Neural cell (in vitro differentiated cells): ENCODE results near the gene IL17RB. TPM values are rescaled to one million over a fixed set of nuclear protein-coding genes. Genes with fewer than 3 reads are reported as not detected.

Experiments
- H2AFZ ChIP-seq: fragments of 200-600, 300-800 bp; sonication (generic), shearing (Covaris generic); 2 replicates; pipeline ENCODE4 v1.6.0; 2014; ENCODE audit warnings: low read depth, mild to moderate bottlenecking, antibody characterized with exemption, low read length, moderate library complexity
- H3F3A ChIP-seq: fragments of 200-600 bp; shearing (Covaris generic); 2 replicates; pipeline ENCODE4 v1.6.1; 2016; ENCODE audit warnings: mild to moderate bottlenecking, moderate library complexity, mixed read lengths, antibody characterized with exemption, low read length; ENCODE audit not compliant: insufficient read depth, poor library complexity, severe bottlenecking
- H3K27ac ChIP-seq: fragments of 200-600, 300-800 bp; sonication (generic), shearing (Covaris generic); 2 replicates; pipeline ENCODE4 v1.5.1; 2014; ENCODE audit warnings: mild to moderate bottlenecking, low read length, moderate library complexity
- H3K27me3 ChIP-seq: fragments of 300-800, 200-600 bp; sonication (generic), shearing (Covaris generic); 2 replicates; pipeline ENCODE4 v1.6.0; 2014; ENCODE audit warnings: mild to moderate bottlenecking, low read depth, low read length, moderate library complexity; ENCODE audit not compliant: insufficient read depth
- H3K36me3 ChIP-seq: fragments of 300-800, 200-600 bp; sonication (generic), shearing (Covaris generic); 2 replicates; pipeline ENCODE4 v1.5.1; 2014; ENCODE audit warnings: mild to moderate bottlenecking, antibody characterized with exemption, low read length, moderate library complexity; ENCODE audit not compliant: insufficient read depth
- H3K4me2 ChIP-seq: fragments of 300-800, 200-600 bp; sonication (generic), shearing (Covaris generic); 2 replicates; pipeline ENCODE4 v1.6.0; 2014; ENCODE audit warnings: mild to moderate bottlenecking, low read length
- H3K4me3 ChIP-seq: fragments of 300-800, 200-600 bp; sonication (generic), shearing (Covaris generic); 2 replicates; pipeline ENCODE4 v1.5.1; 2014; ENCODE audit warnings: mild to moderate bottlenecking, low read length, moderate library complexity
- H3K79me2 ChIP-seq: fragments of 200-600 bp; shearing (Covaris generic); replicated peaks from 2 replicates; pipeline ENCODE4 v1.6.0; 2014; ENCODE audit warnings: mild to moderate bottlenecking, low read length, moderate library complexity; ENCODE audit not compliant: insufficient read depth
- H3K9ac ChIP-seq: fragments of 300-800, 200-600 bp; sonication (generic), shearing (Covaris generic); 2 replicates; pipeline ENCODE4 v1.6.1; 2016; ENCODE audit warnings: mild to moderate bottlenecking, low read length, mixed read lengths
- H3K9me2 ChIP-seq: fragments of 200-600 bp; shearing (Covaris generic); 2 replicates; pipeline ENCODE4 v1.6.1; 2016; ENCODE audit warnings: mild to moderate bottlenecking, low read length, mixed read lengths; ENCODE audit not compliant: insufficient read depth
- H3K9me3 ChIP-seq: fragments of 200-600, 300-800 bp; sonication (generic), shearing (Covaris generic); 2 replicates; pipeline ENCODE4 v1.6.1; 2016; ENCODE audit warnings: mild to moderate bottlenecking, mixed run types, low read length, moderate library complexity, mixed read lengths
- H4K20me1 ChIP-seq: fragments of 200-600 bp; shearing (Covaris generic); 2 replicates; pipeline ENCODE4 v1.6.1; 2016; ENCODE audit warnings: mild to moderate bottlenecking, mixed run types; ENCODE audit not compliant: insufficient read depth
- EP300 ChIP-seq: fragments of 450-650 bp; conservative IDR thresholded peaks from 2 replicates; pipeline ENCODE4 v1.6.1; 2014; ENCODE audit warnings: antibody characterized with exemption, mild to moderate bottlenecking, moderate library complexity; ENCODE audit not compliant: poor library complexity, severe bottlenecking
- EZH2 ChIP-seq: fragments of 200-600, 300-800 bp; shearing (Covaris generic), sonication (generic); IDR thresholded peaks from 2 replicates; pipeline ENCODE4 v1.6.1; 2014; ENCODE audit warnings: antibody characterized with exemption, low read length, borderline replicate concordance, mild to moderate bottlenecking; ENCODE audit not compliant: insufficient read depth, poor library complexity, severe bottlenecking
- MXI1 ChIP-seq: fragments of 450-650 bp; conservative IDR thresholded peaks from 2 replicates; pipeline ENCODE4 v1.6.1; 2014; ENCODE audit warnings: antibody characterized with exemption, mild to moderate bottlenecking; ENCODE audit not compliant: poor library complexity, severe bottlenecking
- POLR2AphosphoS5 ChIP-seq: IDR thresholded peaks from 2 replicates; pipeline ENCODE4 v1.6.1; 2012
- RAD21 ChIP-seq: fragments of 450-650 bp; conservative IDR thresholded peaks from 2 replicates; pipeline ENCODE4 v1.6.1; 2014; ENCODE audit warnings: antibody characterized with exemption, mild to moderate bottlenecking, moderate library complexity
- SMC3 ChIP-seq: fragments of 450-650 bp; conservative IDR thresholded peaks from 2 replicates; pipeline ENCODE4 v1.6.1; 2014; ENCODE audit warnings: antibody characterized with exemption, mild to moderate bottlenecking, moderate library complexity; ENCODE audit not compliant: poor library complexity
- TAF1 ChIP-seq: IDR thresholded peaks from 2 replicates; pipeline ENCODE4 v1.6.1; 2012; ENCODE audit warnings: low read depth
- polyA plus RNA-seq: library from polyadenylated mRNA; depleted of rRNA; stranded (reverse); fragments of >200 nt; gene quantifications from 2 replicates; pipeline ENCODE4 v1.2.3, GENCODE V29; 2014
- TF ChIP-seq, protein P1 (sequence below): fragments of 450-650 bp; IDR thresholded peaks from 2 replicates; pipeline ENCODE4 v1.5.1; 2014; ENCODE audit warnings: antibody characterized with exemption, mild to moderate bottlenecking, moderate library complexity; ENCODE audit not compliant: poor library complexity, severe bottlenecking
- TF ChIP-seq, protein P2 (sequence below): IDR thresholded peaks from 2 replicates; pipeline ENCODE4 v1.6.1; 2012; ENCODE audit warnings: borderline replicate concordance

Gene IL17RB
- polyA plus RNA-seq, 1 donor from 2014 or later = 0.83 TPM

DNA sequence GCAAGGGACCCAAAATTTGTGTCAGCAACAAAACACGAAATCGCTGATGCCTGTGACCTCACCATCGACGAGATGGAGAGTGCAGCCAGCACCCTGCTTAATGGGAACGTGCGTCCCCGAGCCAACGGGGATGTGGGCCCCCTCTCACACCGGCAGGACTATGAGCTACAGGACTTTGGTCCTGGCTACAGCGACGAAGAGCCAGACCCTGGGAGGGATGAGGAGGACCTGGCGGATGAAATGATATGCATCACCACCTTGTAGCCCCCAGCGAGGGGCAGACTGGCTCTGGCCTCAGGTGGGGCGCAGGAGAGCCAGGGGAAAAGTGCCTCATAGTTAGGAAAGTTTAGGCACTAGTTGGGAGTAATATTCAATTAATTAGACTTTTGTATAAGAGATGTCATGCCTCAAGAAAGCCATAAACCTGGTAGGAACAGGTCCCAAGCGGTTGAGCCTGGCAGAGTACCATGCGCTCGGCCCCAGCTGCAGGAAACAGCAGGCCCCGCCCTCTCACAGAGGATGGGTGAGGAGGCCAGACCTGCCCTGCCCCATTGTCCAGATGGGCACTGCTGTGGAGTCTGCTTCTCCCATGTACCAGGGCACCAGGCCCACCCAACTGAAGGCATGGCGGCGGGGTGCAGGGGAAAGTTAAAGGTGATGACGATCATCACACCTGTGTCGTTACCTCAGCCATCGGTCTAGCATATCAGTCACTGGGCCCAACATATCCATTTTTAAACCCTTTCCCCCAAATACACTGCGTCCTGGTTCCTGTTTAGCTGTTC, 35.0 kb upstream of the IL17RB start:
- Histone ChIP-seq H2AFZ (no peak overlapping the region), H3K27ac (no peak overlapping the region), H3K27me3 (no peaks in the 10 kb centered on the region), H3K9me3 (no peaks in the 10 kb centered on the region), H4K20me1 (no peaks in the 10 kb centered on the region), H3K9me2 (no peaks in the 10 kb centered on the region), H3K9ac (no peak overlapping the region), H3K4me2 (no peak overlapping the region), H3F3A (no peaks in the 10 kb centered on the region), H3K4me3 (no peak overlapping the region), H3K36me3 (peaks cover 4% of the 10 kb centered on the region), H3K79me2 (no peaks in the 10 kb centered on the region)
- TF ChIP-seq, protein P1, sequence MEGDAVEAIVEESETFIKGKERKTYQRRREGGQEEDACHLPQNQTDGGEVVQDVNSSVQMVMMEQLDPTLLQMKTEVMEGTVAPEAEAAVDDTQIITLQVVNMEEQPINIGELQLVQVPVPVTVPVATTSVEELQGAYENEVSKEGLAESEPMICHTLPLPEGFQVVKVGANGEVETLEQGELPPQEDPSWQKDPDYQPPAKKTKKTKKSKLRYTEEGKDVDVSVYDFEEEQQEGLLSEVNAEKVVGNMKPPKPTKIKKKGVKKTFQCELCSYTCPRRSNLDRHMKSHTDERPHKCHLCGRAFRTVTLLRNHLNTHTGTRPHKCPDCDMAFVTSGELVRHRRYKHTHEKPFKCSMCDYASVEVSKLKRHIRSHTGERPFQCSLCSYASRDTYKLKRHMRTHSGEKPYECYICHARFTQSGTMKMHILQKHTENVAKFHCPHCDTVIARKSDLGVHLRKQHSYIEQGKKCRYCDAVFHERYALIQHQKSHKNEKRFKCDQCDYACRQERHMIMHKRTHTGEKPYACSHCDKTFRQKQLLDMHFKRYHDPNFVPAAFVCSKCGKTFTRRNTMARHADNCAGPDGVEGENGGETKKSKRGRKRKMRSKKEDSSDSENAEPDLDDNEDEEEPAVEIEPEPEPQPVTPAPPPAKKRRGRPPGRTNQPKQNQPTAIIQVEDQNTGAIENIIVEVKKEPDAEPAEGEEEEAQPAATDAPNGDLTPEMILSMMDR = no peak
- TF ChIP-seq EZH2 (no peak), SMC3 (no peak), TAF1 (no peak), EP300 (no peak), RAD21 (no peak), POLR2AphosphoS5 (no peak), MXI1 (no peak)
- TF ChIP-seq, protein P2, sequence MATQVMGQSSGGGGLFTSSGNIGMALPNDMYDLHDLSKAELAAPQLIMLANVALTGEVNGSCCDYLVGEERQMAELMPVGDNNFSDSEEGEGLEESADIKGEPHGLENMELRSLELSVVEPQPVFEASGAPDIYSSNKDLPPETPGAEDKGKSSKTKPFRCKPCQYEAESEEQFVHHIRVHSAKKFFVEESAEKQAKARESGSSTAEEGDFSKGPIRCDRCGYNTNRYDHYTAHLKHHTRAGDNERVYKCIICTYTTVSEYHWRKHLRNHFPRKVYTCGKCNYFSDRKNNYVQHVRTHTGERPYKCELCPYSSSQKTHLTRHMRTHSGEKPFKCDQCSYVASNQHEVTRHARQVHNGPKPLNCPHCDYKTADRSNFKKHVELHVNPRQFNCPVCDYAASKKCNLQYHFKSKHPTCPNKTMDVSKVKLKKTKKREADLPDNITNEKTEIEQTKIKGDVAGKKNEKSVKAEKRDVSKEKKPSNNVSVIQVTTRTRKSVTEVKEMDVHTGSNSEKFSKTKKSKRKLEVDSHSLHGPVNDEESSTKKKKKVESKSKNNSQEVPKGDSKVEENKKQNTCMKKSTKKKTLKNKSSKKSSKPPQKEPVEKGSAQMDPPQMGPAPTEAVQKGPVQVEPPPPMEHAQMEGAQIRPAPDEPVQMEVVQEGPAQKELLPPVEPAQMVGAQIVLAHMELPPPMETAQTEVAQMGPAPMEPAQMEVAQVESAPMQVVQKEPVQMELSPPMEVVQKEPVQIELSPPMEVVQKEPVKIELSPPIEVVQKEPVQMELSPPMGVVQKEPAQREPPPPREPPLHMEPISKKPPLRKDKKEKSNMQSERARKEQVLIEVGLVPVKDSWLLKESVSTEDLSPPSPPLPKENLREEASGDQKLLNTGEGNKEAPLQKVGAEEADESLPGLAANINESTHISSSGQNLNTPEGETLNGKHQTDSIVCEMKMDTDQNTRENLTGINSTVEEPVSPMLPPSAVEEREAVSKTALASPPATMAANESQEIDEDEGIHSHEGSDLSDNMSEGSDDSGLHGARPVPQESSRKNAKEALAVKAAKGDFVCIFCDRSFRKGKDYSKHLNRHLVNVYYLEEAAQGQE = no peak

DNA sequence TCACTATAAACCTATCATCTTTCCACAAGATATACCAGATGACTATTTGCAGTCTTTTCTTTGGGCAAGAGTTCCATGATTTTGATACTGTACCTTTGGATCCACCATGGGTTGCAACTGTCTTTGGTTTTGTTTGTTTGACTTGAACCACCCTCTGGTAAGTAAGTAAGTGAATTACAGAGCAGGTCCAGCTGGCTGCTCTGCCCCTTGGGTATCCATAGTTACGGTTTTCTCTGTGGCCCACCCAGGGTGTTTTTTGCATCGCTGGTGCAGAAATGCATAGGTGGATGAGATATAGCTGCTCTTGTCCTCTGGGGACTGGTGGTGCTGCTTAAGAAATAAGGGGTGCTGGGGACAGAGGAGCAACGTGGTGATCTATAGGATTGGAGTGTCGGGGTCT, 33.9 kb upstream of the IL17RB start:
- no peaks in the 10 kb centered on the region for H3F3A ChIP-seq
- H3K27me3 ChIP-seq = no peaks in the 10 kb centered on the region
- no peak overlapping the region for H3K27ac ChIP-seq
- no peak overlapping the region for H3K4me2 ChIP-seq
- peaks cover 4% of the 10 kb centered on the region for H3K36me3 ChIP-seq
- H3K9ac ChIP-seq = no peak overlapping the region
- H3K79me2 ChIP-seq = no peaks in the 10 kb centered on the region
- no peak overlapping the region for H2AFZ ChIP-seq
- TF ChIP-seq TAF1 (no peak), MXI1 (no peak), SMC3 (no peak), EZH2 (no peak), RAD21 (no peak)
- TF ChIP-seq, protein P1 = no peak
- H3K4me3 ChIP-seq = no peak overlapping the region
- no peaks in the 10 kb centered on the region for H3K9me2 ChIP-seq
- no peaks in the 10 kb centered on the region for H4K20me1 ChIP-seq
- H3K9me3 ChIP-seq = no peaks in the 10 kb centered on the region
